Cardiac fibroblast (primary cell): ENCODE measurements around the gene AUNIP.
A peak's percentile ranks its signal among the peaks of the same experiment; 100 is the strongest.

Experiments
- DNase-seq, 2 donors: peaks; one replicate each; pipeline versions ENCODE4 v3.0.0 to v3.0.0-alpha.2; 2010; ENCODE audit warnings: low read depth in 2 of 2
- H3K4me3 ChIP-seq, 2 donors: replicated peaks in 1 of 2; 1 replicate in 1 of 2; 2 replicates in 1 of 2; pipeline ENCODE4 v1.5.1; 2011; ENCODE audit warnings: low read depth in 2 of 2, low read length in 2 of 2, mild to moderate bottlenecking in 2 of 2, moderate library complexity in 1 of 2
- CTCF ChIP-seq: IDR thresholded peaks from one replicate; pipeline ENCODE4 v1.5.1; 2011; ENCODE audit warnings: low read depth, mild to moderate bottlenecking, low read length, inconsistent platforms

The AUNIP gene

GRCh38 chr1:25825605-25826004 is 33.7 kb downstream of the AUNIP start:
- no peak for TF ChIP-seq CTCF
- no peak overlapping the region for H3K4me3 ChIP-seq
- DNase-seq, result no peak

GRCh38 chr1:25821630-25822091 is 37.6 kb downstream of the AUNIP start:
- TF ChIP-seq CTCF, result no peak
- H3K4me3 ChIP-seq, result peak overlapping the region in 1 of 2 donors; percentile 4
- peak; percentile 49 to 76 for DNase-seq

GRCh38 chr1:25821112-25821476 is 38.2 kb downstream of the AUNIP start:
- no peak for DNase-seq
- no peak for TF ChIP-seq CTCF
- peak overlapping the region; percentile 91 for H3K4me3 ChIP-seq

- H3K4me3 ChIP-seq, result peak overlapping the region; percentile 91
- TF ChIP-seq CTCF, result no peak
Observed at GRCh38 chr1:25820247-25821111, 38.8 kb downstream of the AUNIP start.

GRCh38 chr1:25819491-25820246 is 39.6 kb downstream of the AUNIP start, which contains the start of gene MTFR1L:
MTFR1L (plus strand) TSS chr1:25819954; CDS start chr1:25823105, 3,151 bp downstream.
- peak; percentile 69 to 77 for DNase-seq
- peak within 1 kb of the TSS; percentile 91 for H3K4me3 ChIP-seq
- TF ChIP-seq CTCF, result no peak

More at GRCh38 chr1:25820247-25821111, 38.8 kb downstream of the AUNIP start:
- peak; percentile 53 to 71 for DNase-seq

- no peak for DNase-seq
- no peak overlapping the region for H3K4me3 ChIP-seq
- TF ChIP-seq CTCF, result no peak
Observed at GRCh38 chr1:25818569-25818968, 40.7 kb downstream of the AUNIP start.
